GM18909 (cell line): ENCODE results near the gene CDK7.
"Not testable (repeated sequence)": the region's sequence is repeated elsewhere in the genome, so short reads cannot be mapped to it uniquely, and the experiment has no call there.

Experiments used
- ATAC-seq: cut with Tn5 transposase; IDR thresholded peaks from one replicate; pipeline ENCODE4 v1.9.1; 2021; ENCODE audit warnings: mild to moderate bottlenecking; ENCODE audit not compliant: unreplicated experiment, poor library complexity

The CDK7 gene

GRCh38 chr5:69231851-69232250 lies 2.8 kb upstream of the CDK7 start:
- ATAC-seq = no peak

- ATAC-seq = not testable (repeated sequence)
Observed at GRCh38 chr5:69236733-69237132, 2.0 kb downstream of the CDK7 start.

- no peak for ATAC-seq
Observed at GRCh38 chr5:69237877-69238276, 3.2 kb downstream of the CDK7 start.

GRCh38 chr5:69238760-69239251 lies 4.1 kb downstream of the CDK7 start:
- ATAC-seq = no peak

GRCh38 chr5:69242215-69242927 lies 7.7 kb downstream of the CDK7 start:
- no peak for ATAC-seq

- no peak for ATAC-seq
Observed at GRCh38 chr5:69245031-69245430, 10.3 kb downstream of the CDK7 start.

- no peak for ATAC-seq
Observed at GRCh38 chr5:69248019-69248418, 13.3 kb downstream of the CDK7 start.

GRCh38 chr5:69250593-69250992 lies 15.9 kb downstream of the CDK7 start:
- ATAC-seq = no peak

GRCh38 chr5:69252437-69252836 lies 17.8 kb downstream of the CDK7 start:
- ATAC-seq = no peak

- ATAC-seq = not testable (repeated sequence)
Observed at GRCh38 chr5:69255940-69256339, 21.3 kb downstream of the CDK7 start.

GRCh38 chr5:69257577-69257976 lies 22.9 kb downstream of the CDK7 start:
- ATAC-seq = no peak

GRCh38 chr5:69261034-69261433 lies 26.3 kb downstream of the CDK7 start:
- no peak for ATAC-seq

- ATAC-seq = no peak
Observed at GRCh38 chr5:69265931-69266330, 31.2 kb downstream of the CDK7 start.

GRCh38 chr5:69268899-69269298 lies 34.2 kb downstream of the CDK7 start:
- no peak for ATAC-seq

- ATAC-seq = no peak
Observed at GRCh38 chr5:69270840-69271239, 36.2 kb downstream of the CDK7 start.

- ATAC-seq = no peak
Observed at GRCh38 chr5:69271376-69271775, 36.7 kb downstream of the CDK7 start.

- no peak for ATAC-seq
Observed at GRCh38 chr5:69275563-69275962, 40.9 kb downstream of the CDK7 start.

- no peak for ATAC-seq
Observed at GRCh38 chr5:69276422-69277174, 41.9 kb downstream of the CDK7 start.

- ATAC-seq = no peak
Observed at GRCh38 chr5:69279517-69279916, 44.8 kb downstream of the CDK7 start.

GRCh38 chr5:69281114-69281513 lies 46.4 kb downstream of the CDK7 start:
- no peak for ATAC-seq

- ATAC-seq = no peak
Observed at GRCh38 chr5:69284203-69284602, 49.5 kb downstream of the CDK7 start.
